Activated CD4-positive, CD25-positive, alpha-beta regulatory T cell treated with anti-CD3 and anti-CD28 coated beads, Interleukin-2, amount 50 U/mL, for 16 hours (primary cell): ENCODE measurements around the gene CAMSAP2.
A peak's percentile ranks its signal among the peaks of the same experiment; 100 is the strongest.

Experiments used
- DNase-seq: peaks from one replicate; pipeline ENCODE4 v3.0.0-alpha.2; 2020; ENCODE audit warnings: low read depth, low spot score

The CAMSAP2 gene

GRCh38 chr1:200896531-200897196 is 158.0 kb downstream of the CAMSAP2 start:
- no peak for DNase-seq

GRCh38 chr1:200897259-200897658 is 158.6 kb downstream of the CAMSAP2 start:
- no peak for DNase-seq

- DNase-seq: no peak
Observed at GRCh38 chr1:200899015-200899386, 160.3 kb downstream of the CAMSAP2 start.

- no peak for DNase-seq
Observed at GRCh38 chr1:200899451-200899915, 160.8 kb downstream of the CAMSAP2 start.

GRCh38 chr1:200899954-200900867 is 161.5 kb downstream of the CAMSAP2 start:
- no peak for DNase-seq

- DNase-seq: no peak
Observed at GRCh38 chr1:200900877-200901276, 162.2 kb downstream of the CAMSAP2 start.

GRCh38 chr1:200901350-200901749 is 162.7 kb downstream of the CAMSAP2 start:
- DNase-seq: no peak

- no peak for DNase-seq
Observed at GRCh38 chr1:200901796-200902444, 163.2 kb downstream of the CAMSAP2 start.

GRCh38 chr1:200903793-200904192 is 165.1 kb downstream of the CAMSAP2 start:
- DNase-seq: no peak

GRCh38 chr1:200904772-200905171 is 166.1 kb downstream of the CAMSAP2 start:
- DNase-seq: no peak

- peak; percentile 11 for DNase-seq
Observed at GRCh38 chr1:200905411-200906052, 166.8 kb downstream of the CAMSAP2 start.

- DNase-seq: no peak
Observed at GRCh38 chr1:200906491-200906890, 167.8 kb downstream of the CAMSAP2 start.

GRCh38 chr1:200907611-200908097 is 169.0 kb downstream of the CAMSAP2 start:
- no peak for DNase-seq

GRCh38 chr1:200908191-200908868 is 169.6 kb downstream of the CAMSAP2 start:
- no peak for DNase-seq

GRCh38 chr1:200909071-200909470 is 170.4 kb downstream of the CAMSAP2 start:
- no peak for DNase-seq

GRCh38 chr1:200909757-200910239 is 171.1 kb downstream of the CAMSAP2 start:
- DNase-seq: no peak
